ENCODE results near the gene PPIP5K1. TPM values are rescaled to one million over a fixed set of nuclear protein-coding genes. Genes with fewer than 3 reads are reported as not detected.
A peak's percentile ranks its signal among the peaks of the same experiment; 100 is the strongest.
"Not testable (repeated sequence)": the region's sequence is repeated elsewhere in the genome, so short reads cannot be mapped to it uniquely, and the experiment has no call there.

Gene PPIP5K1
- 100 to 1,000 TPM in 1 of 2 donors, 10 to 100 TPM in 1; 91.1 to 139 TPM for total RNA-seq
- long read RNA-seq, partial matches to known transcripts, result 24 of 30 reads
- long read RNA-seq, other reads (novel, unspliced or antisense), result 6 of 30 reads

- intact Hi-C loops (cut with DNase I, micrococcal nuclease); DNase-seq: not testable (repeated sequence)
- ATAC-seq, result peak; percentile 72
Measured at GRCh38 chr15:43589778-43590466, at the start of gene PPIP5K1. Gene PPIP5K1, minus strand, starts transcription at chr15:43590208. Its CDS starts 5,704 bp downstream, at chr15:43584504.

DNA sequence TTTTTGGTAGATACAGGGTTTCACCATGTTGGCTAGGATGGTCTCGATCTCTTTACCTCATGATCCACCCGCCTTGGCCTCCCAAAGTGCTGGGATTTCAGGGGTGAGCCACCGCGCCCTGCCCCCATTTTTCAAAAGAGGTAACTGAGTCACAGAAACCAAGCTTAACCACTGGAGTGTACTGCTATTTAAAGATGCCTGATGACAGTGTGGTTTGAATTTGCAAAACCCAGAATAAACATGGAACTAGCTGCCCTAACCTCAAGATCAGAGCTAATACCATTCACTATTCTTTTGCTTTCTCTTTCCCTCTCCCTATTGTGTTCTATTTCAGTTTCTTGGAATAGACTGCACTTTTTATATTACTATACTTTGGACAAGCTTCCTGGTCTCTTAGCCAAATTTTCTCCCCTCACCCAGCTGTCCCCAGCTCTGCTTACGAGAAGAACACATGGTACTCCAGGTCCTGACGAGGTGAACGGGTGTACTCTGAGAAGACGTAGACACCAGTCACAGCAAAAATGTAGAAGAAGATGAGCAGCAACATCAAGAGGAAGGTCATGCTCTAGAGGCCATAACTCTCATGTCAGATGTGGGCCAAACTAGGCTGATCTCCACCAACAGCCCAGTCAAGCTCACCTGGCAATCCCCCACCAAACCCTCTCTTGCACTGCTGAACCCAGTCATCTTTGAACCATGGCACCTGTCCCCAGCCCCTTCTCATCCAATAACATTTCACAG is 48.6 kb upstream of the PPIP5K1 start:
- DNase-seq; ATAC-seq; intact Hi-C loops (cut with DNase I, micrococcal nuclease): not testable (repeated sequence)

DNA sequence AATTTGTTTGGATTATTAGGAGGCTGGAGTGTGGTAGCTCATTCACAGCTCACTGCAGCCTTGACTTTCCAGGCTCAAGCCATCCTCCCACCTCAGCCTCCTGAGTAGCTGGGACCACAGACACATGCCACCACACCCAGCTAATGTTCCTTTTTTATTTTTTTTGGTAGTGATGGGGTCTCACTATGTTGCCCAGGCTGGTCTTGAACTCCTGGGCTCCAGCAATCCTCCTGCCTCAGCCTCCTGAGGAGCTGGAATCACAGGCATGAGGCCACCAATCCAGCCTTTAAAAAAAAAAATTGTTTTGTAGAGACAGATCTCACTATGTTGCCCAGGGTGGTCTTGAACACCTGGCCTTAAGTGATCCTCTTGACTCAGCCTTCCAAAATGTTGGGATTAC is 36.9 kb upstream of the PPIP5K1 start:
- DNase-seq; intact Hi-C loops (cut with DNase I, micrococcal nuclease); ATAC-seq: not testable (repeated sequence)

- DNase-seq (no peak), ATAC-seq (no peak)
- intact Hi-C loops (cut with DNase I, micrococcal nuclease), result no loop called here
Measured at GRCh38 chr15:43625106-43625505, 35.1 kb upstream of the PPIP5K1 start.

DNA sequence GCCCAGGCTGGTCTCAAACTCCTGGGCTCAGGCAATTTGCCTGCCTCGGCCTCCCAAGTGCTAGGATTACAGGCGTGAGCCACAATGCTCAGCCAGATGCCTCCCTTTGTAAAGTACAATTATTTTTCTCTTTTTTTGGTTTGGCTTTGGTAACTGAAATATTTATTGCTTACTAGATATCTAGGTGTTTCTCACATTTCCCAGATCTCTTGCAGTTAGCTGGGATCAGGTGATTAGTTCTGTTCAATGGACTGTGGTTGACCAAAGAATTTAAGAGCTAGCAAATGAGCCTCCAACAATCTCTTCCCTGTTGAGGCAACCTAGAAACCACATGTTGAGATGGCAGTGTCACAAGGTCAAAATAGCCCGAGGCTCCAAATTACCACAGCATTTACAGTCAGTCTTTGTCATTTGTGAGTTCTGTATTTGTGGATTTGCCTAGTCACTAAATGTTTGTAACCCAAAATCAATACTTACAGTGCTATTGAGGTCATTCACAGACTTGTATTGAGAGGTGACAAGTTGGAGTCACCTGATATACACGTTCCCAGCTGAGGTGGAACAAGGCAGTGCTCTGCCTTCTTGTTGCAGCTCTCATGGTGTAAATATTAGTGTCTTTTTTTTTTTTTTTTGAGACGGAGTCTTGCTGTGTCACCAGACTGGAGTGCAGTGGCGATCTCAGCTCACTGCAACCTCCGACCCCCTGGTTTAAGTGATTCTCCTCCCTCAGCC is 32.2 kb upstream of the PPIP5K1 start:
- DNase-seq; ATAC-seq; intact Hi-C loops (cut with DNase I, micrococcal nuclease): not testable (repeated sequence)

DNA sequence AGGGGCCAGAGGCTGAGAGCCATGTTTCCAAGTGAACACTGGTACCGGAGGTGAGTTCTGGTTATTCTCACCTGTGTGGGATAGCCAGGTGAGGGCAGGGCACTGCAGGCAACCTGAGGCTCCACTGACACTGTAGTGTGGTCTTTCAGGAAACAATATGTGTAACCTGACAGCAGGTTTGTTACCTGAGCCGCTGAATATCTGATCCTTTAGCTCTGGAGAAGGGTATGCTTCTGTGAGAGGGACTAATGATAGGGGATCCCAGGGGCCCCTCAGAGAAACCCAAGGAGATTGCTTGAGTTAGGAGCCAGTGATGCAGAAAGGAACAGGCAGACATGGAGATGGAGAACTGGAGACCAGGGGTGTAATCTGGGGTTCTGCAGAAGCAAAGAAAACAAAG is 28.7 kb upstream of the PPIP5K1 start, which contains the start of gene STRC:
TSS of gene STRC (minus strand) at position 101 of the 400 bp plus-strand sequence. CDS start at position 23, 78 bp downstream.
- intact Hi-C loops (cut with DNase I, micrococcal nuclease); ATAC-seq; DNase-seq: not testable (repeated sequence)

GRCh38 chr15:43617750-43618149 is 27.7 kb upstream of the PPIP5K1 start:
- intact Hi-C loops (cut with DNase I, micrococcal nuclease); ATAC-seq; DNase-seq: not testable (repeated sequence)

DNA sequence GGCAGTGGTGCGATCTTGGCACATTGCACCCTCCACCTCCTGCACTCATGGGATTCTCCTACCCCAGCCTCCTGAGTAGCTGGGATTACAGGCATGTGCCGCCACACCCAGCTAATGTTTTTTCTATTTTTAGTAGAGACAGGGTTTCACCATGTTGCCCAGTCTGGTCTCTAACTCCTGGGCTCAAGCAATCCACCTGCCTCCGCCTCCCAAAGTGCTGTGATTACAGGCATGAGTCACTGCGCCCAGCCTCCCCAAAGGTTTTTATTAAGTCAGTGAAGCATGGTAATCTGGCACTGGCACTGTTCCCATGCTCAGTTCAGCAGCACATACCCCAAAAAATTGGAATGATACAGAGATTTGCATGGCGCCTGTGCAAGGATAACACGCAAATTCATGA is 12.2 kb upstream of the PPIP5K1 start:
- ATAC-seq, result peak; percentile 59
- DNase-seq, result peak; percentile 30 to 34
- intact Hi-C loops (cut with DNase I, micrococcal nuclease), result not testable (repeated sequence)

- DNase-seq; ATAC-seq; intact Hi-C loops (cut with DNase I, micrococcal nuclease): not testable (repeated sequence)
Measured at GRCh38 chr15:43600200-43600599, 10.2 kb upstream of the PPIP5K1 start.

DNA sequence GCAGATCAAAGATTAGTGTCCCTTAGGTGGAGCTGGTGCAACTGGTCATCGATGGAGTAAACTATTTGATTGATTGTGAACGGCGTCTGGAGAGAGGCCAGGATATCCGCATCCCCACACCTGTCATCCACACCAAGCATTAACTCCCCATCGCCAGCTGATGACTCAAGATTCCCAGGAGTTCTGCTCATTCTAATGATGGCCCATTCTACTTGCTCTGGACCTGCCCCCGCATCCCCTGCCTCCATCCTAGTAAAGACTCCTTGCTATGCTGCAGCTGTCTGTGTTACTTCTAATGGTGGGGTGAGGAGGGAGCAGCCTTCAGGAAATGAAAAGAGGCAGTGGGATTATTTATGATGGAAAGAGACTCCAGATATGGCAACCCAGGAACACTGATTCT is 9.1 kb upstream of the PPIP5K1 start:
- intact Hi-C loops (cut with DNase I, micrococcal nuclease); DNase-seq; ATAC-seq: not testable (repeated sequence)

- ATAC-seq, result peak; percentile 80
- DNase-seq; intact Hi-C loops (cut with DNase I, micrococcal nuclease): not testable (repeated sequence)
Measured at GRCh38 chr15:43593328-43594190, 3.6 kb upstream of the PPIP5K1 start, which contains the start of gene CKMT1B. Gene CKMT1B, plus strand, starts transcription at chr15:43594027. Its CDS starts 192 bp downstream, at chr15:43594219.

- peak; percentile 75 for ATAC-seq
- DNase-seq, result not testable (repeated sequence)
Measured at GRCh38 chr15:43592841-43593240, 2.8 kb upstream of the PPIP5K1 start.

GRCh38 chr15:43574607-43575006 is 15.4 kb downstream of the PPIP5K1 start:
- ATAC-seq; intact Hi-C loops (cut with DNase I, micrococcal nuclease); DNase-seq: not testable (repeated sequence)

More at GRCh38 chr15:43592841-43593240, 2.8 kb upstream of the PPIP5K1 start:
- intact Hi-C loops (cut with DNase I, micrococcal nuclease), result not testable (repeated sequence)

- intact Hi-C loops (cut with DNase I, micrococcal nuclease); DNase-seq; ATAC-seq: not testable (repeated sequence)
Measured at GRCh38 chr15:43566615-43567014, 23.4 kb downstream of the PPIP5K1 start.

DNA sequence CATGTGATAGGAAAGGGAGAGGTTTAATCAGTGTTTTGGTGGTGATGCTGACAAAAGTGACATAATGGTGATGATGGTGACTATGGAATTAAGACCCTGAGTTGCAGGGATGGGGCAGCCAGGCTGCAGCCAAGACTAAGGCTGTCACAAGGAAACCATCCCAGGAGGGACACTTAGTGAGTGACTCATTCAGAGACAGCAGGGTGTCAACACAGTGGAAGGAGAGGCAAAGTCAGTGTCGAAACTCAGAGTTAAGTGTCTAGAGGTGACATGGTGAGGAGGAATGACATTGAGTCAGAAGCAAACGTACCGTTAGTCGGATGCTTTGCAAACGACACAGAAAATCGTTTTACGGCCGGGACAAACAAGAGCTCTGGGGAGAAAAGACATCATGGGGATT is 26.2 kb downstream of the PPIP5K1 start:
- ATAC-seq; intact Hi-C loops (cut with DNase I, micrococcal nuclease); DNase-seq: not testable (repeated sequence)

DNA sequence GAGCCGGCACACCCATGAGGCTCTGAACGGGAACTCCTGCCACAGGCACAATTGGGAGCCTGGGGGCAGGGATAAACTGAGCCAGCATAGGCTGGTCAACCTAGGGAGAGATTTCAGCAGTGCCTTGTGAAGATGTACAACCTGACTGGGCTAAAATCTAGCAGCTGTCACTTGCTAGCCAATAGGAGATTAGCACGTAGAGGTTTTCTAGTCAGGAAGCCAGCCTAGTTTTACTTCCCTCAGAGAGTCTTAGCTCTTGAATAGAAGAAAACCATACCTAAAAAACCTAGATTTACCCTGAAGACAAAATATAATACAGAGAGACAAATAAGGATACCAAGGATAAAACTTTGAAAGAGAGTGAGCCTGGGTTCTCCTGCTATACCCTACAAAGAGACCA is 27.3 kb downstream of the PPIP5K1 start:
- ATAC-seq; intact Hi-C loops (cut with DNase I, micrococcal nuclease); DNase-seq: not testable (repeated sequence)

DNA sequence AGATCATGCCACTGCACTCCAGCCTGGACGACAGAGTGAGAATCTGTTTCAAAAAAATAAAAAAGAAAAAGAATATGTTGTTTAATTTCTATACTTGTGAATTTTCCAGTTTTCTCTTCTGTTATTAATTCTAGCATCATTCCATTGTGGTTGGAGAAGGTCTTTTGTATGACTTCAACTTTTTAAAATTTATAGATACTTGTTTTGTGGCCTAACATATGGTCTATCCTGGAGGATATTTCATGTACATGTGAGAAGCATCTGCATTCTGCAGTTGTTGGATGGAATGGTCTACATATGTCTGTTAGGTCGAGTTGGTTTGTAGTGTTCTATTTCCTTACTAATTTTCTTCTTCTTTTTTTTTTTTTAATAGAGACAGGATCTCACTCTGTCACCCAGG is 37.0 kb downstream of the PPIP5K1 start:
- DNase-seq, result no peak
- intact Hi-C loops (cut with DNase I, micrococcal nuclease), result no loop called here

GRCh38 chr15:43552256-43552655 is 37.8 kb downstream of the PPIP5K1 start:
- ATAC-seq, result no peak
- intact Hi-C loops (cut with DNase I, micrococcal nuclease), result no loop called here

More for the DNA sequence above, 37.0 kb downstream of the PPIP5K1 start:
- ATAC-seq, result no peak

More at GRCh38 chr15:43552256-43552655, 37.8 kb downstream of the PPIP5K1 start:
- DNase-seq, result no peak

Data from left colon (tissue), 2 donors.